Natural killer cell (primary cell): Measurements from ENCODE around the gene SNX24. TPM values are rescaled to one million over a fixed set of nuclear protein-coding genes. Genes with fewer than 3 reads are reported as not detected.

Experiments used
- ATAC-seq, 3 donors: fragments of 150-1000 bp in 2 of 3; fragments of 200-7000 bp in 1 of 3; cut with Tn5 transposase; 1 replicate in 1 of 3; 2 replicates in 2 of 3; pipeline ENCODE4 v1.10.0; 2021; ENCODE audit warnings: mild to moderate bottlenecking in 2 of 3, moderate library complexity in 2 of 3
- DNase-seq, 2 donors: peaks; one replicate each; pipeline versions ENCODE4 v3.0.0 to v3.0.0-alpha.2; 2013 to 2021; ENCODE audit warnings: mixed read lengths in 1 of 2
- H3K27ac ChIP-seq: one replicate; pipeline ENCODE4 v1.5.1; 2013; ENCODE audit warnings: mild to moderate bottlenecking, low read length
- H3K27me3 ChIP-seq: one replicate; pipeline ENCODE4 v1.6.1; 2013; ENCODE audit warnings: low read length; ENCODE audit not compliant: control insufficient read depth, insufficient read depth
- H3K36me3 ChIP-seq: one replicate; pipeline ENCODE4 v1.6.1; 2013; ENCODE audit warnings: low read length; ENCODE audit not compliant: control insufficient read depth, insufficient read depth
- H3K4me1 ChIP-seq: one replicate; pipeline ENCODE4 v1.6.1; 2013; ENCODE audit warnings: low read length; ENCODE audit not compliant: control insufficient read depth, insufficient read depth
- H3K4me3 ChIP-seq: one replicate; pipeline ENCODE4 v1.5.1; 2013; ENCODE audit warnings: low read length
- H3K9me3 ChIP-seq: one replicate; pipeline ENCODE4 v1.6.1; 2013; ENCODE audit warnings: low read length; ENCODE audit not compliant: control insufficient read depth, insufficient read depth
- H3K27ac Mint-ChIP-seq, 2 donors: one replicate each; pipeline ENCODE4 v1.8.0; 2022; ENCODE audit warnings: mild to moderate bottlenecking in 2 of 2, mixed read lengths in 2 of 2, moderate library complexity in 1 of 2
- H3K27me3 Mint-ChIP-seq, 2 donors: one replicate each; pipeline ENCODE4 v1.8.0; 2022; ENCODE audit warnings: low read depth in 2 of 2, mixed read lengths in 2 of 2
- H3K36me3 Mint-ChIP-seq: one replicate; pipeline ENCODE4 v1.8.0; 2022; ENCODE audit warnings: mixed read lengths
- H3K4me1 Mint-ChIP-seq, 2 donors: one replicate each; pipeline ENCODE4 v1.8.0; 2022; ENCODE audit warnings: mixed read lengths in 2 of 2
- H3K4me3 Mint-ChIP-seq: one replicate; pipeline ENCODE4 v1.8.0; 2022; ENCODE audit warnings: mild to moderate bottlenecking, moderate library complexity, mixed read lengths
- H3K9me3 Mint-ChIP-seq, 2 donors: one replicate each; pipeline ENCODE4 v1.8.0; 2022; ENCODE audit warnings: mixed read lengths in 2 of 2
- CTCF ChIP-seq: fragments of 200-600 bp; IDR thresholded peaks from one replicate; pipeline ENCODE4 v1.8.0; 2022; ENCODE audit warnings: antibody characterized with exemption
- WGBS: methylation state at CpG from one replicate; pipeline ENCODE4 v1.1.7; 2013; ENCODE audit warnings: missing lambda C conversion rate; ENCODE audit not compliant: insufficient coverage; 5-methylcytosine and 5-hydroxymethylcytosine counted together
- intact Hi-C: fragments of 100-400 bp; cut with micrococcal nuclease; formaldehyde crosslinking; loops from one replicate; pipeline ENCODE4 v1.14.2; 2022
- total RNA-seq, 4 donors: library from RNA; stranded (reverse); fragments of 120-200 nt in 1 of 4; gene quantifications; one replicate each; pipeline versions ENCODE4 v1.2.3 to v1.2.4, GENCODE V29; 2013 to 2022

SNX24 gene
- total RNA-seq, 3 donors from 2014 or later (not counting 1 experiment from before 2014, with no cell fraction given) = 3.6 to 5.2 (median 3.7) TPM

- Histone ChIP-seq H3K4me3 (no peak overlapping the region), H3K27ac (no peak overlapping the region), H3K9me3 (no peaks in the 10 kb centered on the region), H3K36me3 (no peaks in the 10 kb centered on the region), H3K4me1 (no peaks in the 10 kb centered on the region), H3K27me3 (no peaks in the 10 kb centered on the region)
- Mint-ChIP-seq H3K4me3 (no peak overlapping the region), H3K9me3 (no peaks in the 10 kb centered on the region), H3K27me3 (peaks cover 0 to 5% of the 10 kb centered on the region in 2 donors), H3K36me3 (no peaks in the 10 kb centered on the region), H3K27ac (no peak overlapping the region), H3K4me1 (no peaks in the 10 kb centered on the region)
- ATAC-seq (no peak), DNase-seq (no peak)
- no peak for TF ChIP-seq CTCF
- WGBS = 91% methylated on average over 3 of the region's 3 CpGs
- intact Hi-C loops = no loop called here
Measured at GRCh38 chr5:122836947-122837346, 8.5 kb upstream of the SNX24 start.

GRCh38 chr5:122839731-122840130, 5.7 kb upstream of the SNX24 start:
- TF ChIP-seq CTCF = no peak
- WGBS = 85% methylated on average over 3 of the region's 4 CpGs
- H3K4me1 Mint-ChIP-seq = peaks cover 10 to 12% of the 10 kb centered on the region in 2 donors

GRCh38 chr5:122842016-122842580, 3.3 kb upstream of the SNX24 start:
- peaks cover 0 to 9% of the 10 kb centered on the region in 2 donors for H3K27me3 Mint-ChIP-seq
- peaks cover 20% of the 10 kb centered on the region for H3K4me1 ChIP-seq
- no peak for DNase-seq
- no peaks in the 10 kb centered on the region for H3K9me3 ChIP-seq
- no peaks in the 10 kb centered on the region for H3K36me3 ChIP-seq
- H3K9me3 Mint-ChIP-seq = no peaks in the 10 kb centered on the region
- H3K27me3 ChIP-seq = no peaks in the 10 kb centered on the region
- H3K4me1 Mint-ChIP-seq = peaks cover 13 to 22% of the 10 kb centered on the region in 2 donors
- no peak for TF ChIP-seq CTCF
- H3K27ac ChIP-seq = no peak overlapping the region
- ATAC-seq = no peak
- 97% methylated on average over 5 of the region's 6 CpGs for WGBS
- H3K4me3 ChIP-seq = no peak overlapping the region
- H3K27ac Mint-ChIP-seq = no peak overlapping the region
- H3K36me3 Mint-ChIP-seq = no peaks in the 10 kb centered on the region
- no peak overlapping the region for H3K4me3 Mint-ChIP-seq
- intact Hi-C loops = no loop called here

More at GRCh38 chr5:122839731-122840130, 5.7 kb upstream of the SNX24 start:
- DNase-seq (no peak), ATAC-seq (no peak)
- no peaks in the 10 kb centered on the region for H3K36me3 Mint-ChIP-seq
- H3K27me3 Mint-ChIP-seq = peaks cover 0 to 9% of the 10 kb centered on the region in 2 donors
- no peak overlapping the region for H3K27ac ChIP-seq
- no peak overlapping the region for H3K27ac Mint-ChIP-seq
- no peaks in the 10 kb centered on the region for H3K9me3 Mint-ChIP-seq
- H3K36me3 ChIP-seq = no peaks in the 10 kb centered on the region
- H3K4me1 ChIP-seq = peaks cover 12% of the 10 kb centered on the region
- no peaks in the 10 kb centered on the region for H3K27me3 ChIP-seq
- no peak overlapping the region for H3K4me3 Mint-ChIP-seq
- no peaks in the 10 kb centered on the region for H3K9me3 ChIP-seq
- intact Hi-C loops = no loop called here
- no peak overlapping the region for H3K4me3 ChIP-seq
